Measurements from ENCODE around the gene PRR18.

Gene PRR18

DNA sequence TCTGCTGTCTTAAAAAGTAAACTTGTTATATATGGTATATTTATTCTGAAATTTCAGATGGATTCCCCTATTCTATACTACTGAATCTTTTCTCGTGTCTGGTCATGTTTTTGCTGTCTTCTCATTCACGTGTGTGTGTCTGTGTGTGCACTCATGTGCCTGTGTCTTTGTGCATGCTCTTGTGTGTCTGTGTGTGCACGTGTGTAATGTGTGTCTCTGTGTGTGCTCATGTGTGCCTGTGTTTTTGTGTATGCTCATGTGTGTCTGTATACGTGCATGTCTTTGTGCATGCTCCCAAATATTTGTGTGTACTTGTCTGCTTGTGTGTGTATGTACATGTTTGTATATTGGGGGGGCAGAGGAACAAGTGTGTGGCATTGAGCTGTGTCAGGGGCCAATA lies 34.0 kb downstream of the PRR18 start:
- DNase-seq, result no peak

DNA sequence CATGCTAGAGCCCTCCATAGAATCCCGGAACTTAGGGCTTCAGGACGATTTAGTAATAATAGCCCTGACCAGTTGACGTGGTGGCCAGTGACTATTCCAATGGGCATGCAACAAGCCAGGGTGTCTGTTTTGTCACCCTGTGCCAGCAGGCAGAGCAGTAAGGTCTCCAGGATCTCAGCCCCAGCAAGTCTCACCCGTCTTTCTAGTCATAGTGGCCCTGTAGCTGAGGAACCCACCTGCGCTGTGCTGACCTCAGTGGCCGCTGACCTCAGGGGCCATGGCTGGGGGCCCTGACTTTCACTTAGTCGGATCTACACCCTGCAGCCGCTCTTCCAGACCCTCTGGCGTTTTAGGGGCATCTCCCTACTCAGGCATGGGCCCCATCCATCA lies 36.8 kb downstream of the PRR18 start:
- DNase-seq, result no peak

DNA sequence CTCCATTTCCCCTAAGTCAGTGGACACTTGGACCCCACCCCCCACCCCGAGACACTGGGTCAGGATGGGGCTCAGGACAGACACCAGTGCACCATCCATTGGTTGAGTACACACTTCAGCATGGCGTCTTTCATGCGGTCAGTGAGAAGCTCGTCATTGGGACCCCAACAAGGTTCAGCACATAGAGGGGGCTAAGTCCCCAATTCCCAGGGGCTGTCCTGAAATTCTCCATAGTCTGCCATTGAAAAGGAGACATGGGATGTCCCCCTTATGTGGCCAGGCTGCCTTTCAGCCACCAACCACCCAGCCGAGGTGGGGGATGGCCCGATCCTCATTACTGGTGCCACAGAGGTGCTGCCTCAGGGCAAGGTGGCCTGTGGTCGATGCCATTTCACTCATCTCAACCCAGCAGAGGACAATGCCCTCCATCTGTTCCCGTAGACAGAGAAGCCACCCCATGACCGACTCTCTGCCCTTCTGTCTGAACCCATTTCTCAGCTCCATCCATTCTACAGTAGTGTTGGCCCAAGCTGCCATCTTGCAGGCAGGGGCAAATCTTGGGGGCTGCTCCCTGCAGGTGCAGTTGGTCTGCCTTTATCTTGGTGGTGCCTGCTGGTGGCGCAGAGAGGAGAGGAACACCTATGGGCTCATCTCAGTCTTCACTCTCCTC lies 37.4 kb downstream of the PRR18 start:
- DNase-seq, result no peak

DNA sequence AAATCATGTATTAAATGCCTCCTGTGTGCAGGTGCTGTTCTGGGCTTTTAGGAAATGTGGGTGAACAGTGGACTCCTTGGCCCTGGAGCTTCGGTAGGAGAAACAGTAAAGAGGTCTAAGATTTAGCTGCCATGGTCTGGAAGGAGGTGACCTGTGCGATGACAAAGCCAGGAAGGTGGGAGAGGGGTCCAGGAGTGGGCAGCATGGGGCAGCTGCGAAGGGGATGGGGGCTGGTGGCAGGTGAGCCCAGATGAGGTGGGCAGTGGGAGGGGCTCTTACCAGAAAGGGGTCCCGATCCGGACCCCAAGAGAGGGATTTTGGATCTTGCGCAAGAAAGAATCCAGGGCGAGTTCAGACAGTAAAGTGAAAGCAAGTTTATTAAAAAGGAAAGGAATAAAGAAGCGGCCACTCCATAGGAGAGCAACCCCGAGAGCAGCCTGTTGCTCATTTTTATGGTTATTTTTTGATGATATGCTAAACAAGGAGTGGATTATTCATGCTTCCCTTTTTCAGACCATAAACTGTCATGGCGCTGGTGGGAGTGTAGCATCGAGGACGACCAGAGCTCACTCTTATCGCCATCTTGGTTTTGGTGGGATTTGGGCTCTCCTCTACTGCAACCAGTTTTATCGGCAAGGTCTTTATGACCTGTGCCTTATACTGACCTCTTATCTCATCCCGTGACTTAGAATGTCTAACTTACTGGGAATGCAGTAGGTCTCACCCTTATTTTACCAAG lies 38.7 kb downstream of the PRR18 start:
- DNase-seq, result no peak

DNA sequence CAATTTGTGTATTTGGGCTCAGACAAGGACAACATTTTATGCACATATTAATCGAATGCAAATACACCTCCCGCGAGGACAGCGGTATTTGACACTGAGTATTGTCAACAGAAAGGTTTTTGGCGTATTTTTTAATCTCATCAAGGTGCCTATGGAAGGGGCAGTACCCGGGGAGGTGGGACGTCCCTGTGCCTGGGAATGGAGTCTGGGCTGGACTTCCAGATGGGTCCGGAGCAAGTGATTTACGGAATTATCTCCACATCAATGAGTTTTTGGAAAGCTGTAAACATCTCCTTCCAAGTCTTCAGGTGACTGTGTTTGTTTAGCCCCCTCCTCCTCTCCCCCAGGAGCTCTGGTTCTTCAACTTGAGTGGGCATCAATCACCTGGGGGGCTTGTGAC lies 39.8 kb downstream of the PRR18 start:
- no peak for DNase-seq

DNA sequence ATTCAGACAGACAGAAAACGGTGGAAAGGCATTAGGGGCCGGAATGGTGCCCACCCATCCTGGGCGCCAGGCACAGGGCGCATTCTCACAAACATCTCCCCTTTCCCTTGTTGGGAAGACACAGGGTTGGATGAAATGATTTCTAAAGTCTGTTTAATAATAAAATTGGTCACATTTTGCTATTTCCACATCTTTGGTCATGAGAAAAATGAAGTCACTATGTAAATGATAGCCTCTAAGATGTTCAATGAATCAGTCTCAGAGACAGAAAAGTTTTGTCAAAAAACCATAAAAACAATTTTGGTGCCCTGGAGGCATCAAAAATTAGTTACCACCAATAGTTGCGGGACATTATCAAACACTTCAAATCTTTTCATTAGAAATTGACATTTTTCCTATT lies 40.7 kb downstream of the PRR18 start:
- no peak for DNase-seq

DNA sequence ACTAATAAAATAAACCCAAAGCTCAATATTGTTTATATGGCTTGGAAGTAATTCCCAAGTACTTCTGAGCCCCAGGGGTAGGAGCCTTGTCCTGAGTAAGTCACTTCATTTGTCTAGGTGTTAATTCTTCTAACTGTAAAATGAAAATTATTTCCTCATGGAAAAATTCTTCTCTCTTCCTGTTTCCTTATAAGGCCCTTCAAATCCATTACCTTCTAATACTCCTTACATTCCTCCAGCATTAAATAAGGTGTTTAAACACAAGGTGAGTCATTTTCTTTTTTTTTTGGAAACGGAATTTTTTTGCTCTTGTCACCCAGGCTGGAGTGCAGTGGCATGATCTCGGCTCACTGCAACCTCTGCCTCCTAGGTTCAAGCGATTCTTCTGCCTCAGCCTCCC lies 41.9 kb downstream of the PRR18 start:
- no peak for DNase-seq

DNA sequence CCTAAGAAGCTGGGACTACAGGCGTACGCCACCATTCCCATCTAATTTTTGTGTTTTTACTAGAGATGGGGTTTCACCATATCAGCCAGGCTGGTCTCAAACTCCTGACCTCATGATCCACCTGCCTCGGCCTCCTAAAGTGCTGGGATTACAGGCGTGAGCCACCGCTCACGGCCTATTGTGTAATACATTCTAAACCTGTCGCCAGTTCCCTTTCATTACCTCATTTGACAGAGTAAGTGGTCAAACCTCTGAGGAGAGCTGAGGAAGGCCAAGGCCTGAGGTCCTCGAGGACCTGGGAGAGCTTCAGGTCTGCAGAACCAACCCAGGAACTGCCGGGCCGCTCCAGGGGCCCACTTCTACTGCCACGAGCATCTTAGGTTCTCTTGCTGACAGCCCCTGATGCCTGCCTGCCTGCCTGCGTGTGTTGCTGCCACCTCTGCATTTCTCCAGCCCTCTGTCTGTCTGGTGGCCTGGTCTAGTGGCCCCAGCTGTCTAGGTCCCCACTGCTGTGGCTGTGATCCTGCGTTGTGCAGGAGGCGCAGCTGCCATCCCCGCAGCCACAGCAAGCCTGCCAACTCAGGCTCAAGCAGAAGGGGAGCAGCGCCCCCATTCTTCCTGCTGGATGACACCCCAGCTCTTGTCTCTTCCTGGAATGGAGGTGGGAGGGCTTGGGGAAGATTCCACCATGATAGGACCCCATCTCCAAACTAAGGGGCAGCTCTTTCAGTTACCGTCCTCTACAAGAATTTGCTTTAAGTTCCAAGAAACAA lies 45.3 kb downstream of the PRR18 start:
- DNase-seq, result no peak

DNA sequence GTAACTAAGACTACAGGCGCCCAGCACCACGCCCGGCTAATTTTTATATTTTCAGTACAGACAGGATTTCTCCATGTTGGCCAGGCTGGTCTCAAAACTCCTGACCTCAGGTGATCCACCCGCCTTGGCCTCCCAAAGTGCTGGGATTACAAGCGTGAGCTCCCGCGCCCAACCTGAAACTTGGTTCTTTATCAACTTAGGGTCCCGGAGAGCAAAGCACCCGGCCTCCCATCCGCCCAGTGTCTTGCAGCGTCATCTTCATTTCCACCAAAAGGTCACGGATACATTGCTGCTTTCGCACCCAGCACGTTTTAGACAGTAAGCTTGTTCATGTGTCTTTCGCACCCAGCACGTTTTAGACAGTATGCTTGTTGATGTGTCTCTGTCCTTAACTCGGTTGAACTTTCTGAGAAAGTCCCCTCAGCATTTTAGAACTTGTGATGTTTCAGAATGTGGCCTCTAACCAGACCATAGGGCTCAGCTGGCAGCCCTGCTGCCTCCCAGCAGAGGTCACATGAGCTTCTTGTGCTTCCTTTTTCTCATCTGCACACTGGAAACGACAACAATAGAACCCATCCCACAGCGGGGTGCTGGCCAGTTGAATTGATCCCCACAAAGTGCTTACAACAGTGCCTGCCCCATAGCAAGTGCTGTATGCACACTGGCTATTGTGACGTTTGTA lies 48.8 kb downstream of the PRR18 start:
- DNase-seq, result no peak

DNA sequence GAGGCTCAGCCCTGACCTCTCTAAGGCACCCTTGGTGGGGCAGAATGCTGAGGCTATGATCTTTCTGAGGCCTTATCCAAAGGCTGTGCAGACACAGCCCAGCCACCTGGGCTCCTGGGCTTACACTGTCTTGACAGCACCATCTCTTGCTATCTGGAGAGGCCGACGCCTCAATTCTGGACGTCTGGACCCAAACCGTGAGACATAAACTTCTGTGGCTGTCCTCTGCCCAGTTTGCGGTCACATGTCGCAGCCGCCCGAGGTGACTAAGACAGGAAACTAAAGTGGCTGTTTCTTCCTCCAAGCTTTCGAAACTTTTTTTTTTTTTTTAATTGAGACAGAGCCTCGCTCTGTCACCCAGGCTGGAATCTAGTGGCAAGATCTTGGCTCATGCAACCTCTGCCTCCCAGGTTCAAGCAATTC lies 49.3 kb downstream of the PRR18 start:
- no peak for DNase-seq

DNA sequence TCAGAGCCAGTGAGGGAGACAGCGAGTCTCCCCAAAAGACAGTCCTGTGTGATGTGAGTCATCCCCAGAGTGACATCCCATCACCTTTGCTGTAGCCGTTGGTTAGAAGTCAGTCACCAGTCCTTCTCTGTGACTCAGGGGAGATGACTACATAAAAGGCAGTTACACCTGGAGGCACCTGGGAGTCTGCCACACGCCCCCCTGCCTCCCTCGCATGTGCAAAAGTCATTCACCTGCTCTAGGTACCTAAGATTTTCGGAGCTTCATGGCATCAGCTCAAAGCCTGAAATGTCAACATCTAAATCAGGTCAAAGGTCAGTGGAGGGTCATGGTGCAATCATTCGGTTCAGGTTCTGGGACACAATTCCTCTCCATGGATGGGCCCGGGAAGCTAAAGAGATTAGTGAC lies 50.3 kb downstream of the PRR18 start:
- no peak for DNase-seq
